ENCODE data around the gene IL22RA1.

IL22RA1 gene

DNA sequence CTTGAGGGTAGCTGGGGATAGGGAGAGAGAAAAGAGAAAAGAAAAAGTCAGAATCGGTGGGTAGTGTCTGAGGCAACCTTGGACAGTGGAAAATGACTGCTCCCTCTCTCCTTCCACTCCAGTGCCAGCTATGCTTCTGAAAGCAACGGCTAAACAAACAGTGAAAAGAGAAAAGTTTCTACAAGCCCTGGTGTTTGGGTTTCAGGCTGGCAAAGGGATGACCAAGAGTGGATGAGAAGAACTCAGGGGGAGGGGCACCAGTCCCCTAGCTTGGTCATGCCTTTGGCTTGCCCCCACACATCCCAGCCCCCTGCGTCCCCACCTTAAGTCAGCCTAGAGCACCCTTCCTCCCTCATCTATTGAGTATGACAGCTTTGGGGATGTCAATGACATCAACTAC is 8.6 kb downstream of the IL22RA1 start:
- no peak for DNase-seq

DNA sequence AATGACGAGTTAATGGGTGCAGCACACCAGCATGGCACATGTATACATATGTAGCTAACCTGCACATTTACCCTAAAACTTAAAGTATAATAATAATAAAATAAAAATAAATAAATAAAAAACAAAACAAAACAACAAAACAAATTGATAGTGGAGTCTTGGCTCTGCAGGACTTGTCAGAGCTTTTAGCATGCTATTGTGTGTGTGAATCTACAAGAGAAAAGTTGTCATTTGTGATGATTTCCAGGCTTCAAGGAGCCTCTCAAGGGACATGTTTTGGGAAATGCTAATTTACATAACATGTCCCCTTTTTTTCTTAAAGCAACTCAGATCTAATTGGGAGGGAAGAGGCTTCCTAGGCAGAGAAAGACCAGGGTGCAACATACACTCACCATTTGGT is 9.1 kb downstream of the IL22RA1 start:
- no peak for DNase-seq

DNA sequence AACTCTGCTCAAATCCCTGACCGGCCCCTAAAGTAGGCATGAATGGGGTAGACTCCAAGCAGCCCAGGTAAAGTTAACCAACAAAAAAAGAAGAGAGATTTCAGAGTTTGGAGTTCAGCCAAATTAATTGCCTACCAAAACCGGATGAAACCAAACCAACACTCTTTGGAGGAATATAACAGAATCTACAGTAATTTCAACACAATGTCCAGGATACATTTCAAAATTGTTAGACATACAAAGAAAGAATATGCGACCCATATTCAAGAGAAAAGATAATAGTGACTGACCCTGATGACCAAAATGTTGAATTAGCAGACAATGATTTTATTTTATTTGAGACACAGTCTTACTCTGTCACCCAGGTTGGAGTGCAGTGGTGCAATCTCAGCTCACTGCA is 12.6 kb downstream of the IL22RA1 start:
- DNase-seq = no peak

DNA sequence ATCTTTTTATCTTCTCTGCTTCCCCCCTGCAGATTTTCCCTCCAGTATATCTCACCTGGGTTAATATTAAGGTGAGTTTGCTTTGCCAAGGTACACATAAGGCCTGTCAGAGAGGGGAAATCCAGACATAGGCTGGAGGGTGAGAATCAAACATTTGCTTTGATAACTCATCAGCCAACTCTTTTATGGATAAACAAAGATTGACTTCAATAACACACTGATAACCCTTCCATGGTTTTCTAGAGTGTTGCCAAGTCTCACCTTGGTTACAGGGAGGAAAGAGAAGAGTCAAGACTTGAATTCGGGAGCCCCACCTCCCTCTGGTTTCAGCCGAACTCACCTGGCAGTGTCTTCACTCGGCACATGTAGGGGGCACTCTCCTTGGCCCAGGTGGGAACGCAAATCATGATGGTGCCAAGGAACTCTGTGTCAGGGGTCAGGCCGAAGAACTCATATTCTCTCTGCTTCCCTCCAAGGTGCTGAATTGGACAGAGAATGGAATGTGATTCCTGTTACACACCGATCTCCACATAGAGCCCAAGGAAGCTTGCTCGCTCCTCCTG is 15.1 kb downstream of the IL22RA1 start:
- no peak for DNase-seq

GRCh38 chr1:24127134-24127800 is 15.7 kb downstream of the IL22RA1 start:
- DNase-seq = no peak

GRCh38 chr1:24126672-24127023 is 16.3 kb downstream of the IL22RA1 start:
- no peak for DNase-seq

DNA sequence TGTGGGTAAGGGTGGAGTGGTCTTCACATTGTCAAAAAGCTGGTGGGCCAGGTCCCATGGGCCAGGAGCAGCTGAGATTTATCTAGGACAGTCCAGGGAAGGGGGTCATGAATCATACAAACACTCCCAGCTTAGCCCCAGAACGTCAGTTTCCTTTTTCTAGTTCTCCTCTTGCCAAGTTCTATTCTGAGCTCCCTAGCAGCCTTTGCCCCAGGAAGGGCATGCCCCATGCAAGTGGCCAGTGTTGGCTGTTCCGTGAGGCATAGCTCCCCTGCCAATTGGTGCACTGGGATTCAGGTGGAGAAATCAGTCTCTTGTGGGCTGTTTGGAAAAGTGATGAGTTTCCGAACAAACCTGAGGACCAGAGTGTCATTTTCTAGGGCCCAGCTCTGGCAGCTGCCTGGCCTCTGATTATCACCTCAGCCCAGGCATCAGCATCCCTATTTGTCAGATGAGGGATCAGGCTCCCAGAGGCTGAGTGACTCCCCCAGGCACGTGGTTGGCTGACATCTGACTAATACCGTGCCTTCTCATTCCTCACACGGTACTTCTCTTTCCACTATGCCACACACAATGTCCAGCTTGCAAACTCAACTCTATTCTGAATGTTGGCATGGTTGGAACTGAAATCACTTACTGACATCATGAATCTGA is 16.8 kb downstream of the IL22RA1 start:
- no peak for DNase-seq

GRCh38 chr1:24125456-24125855 is 17.5 kb downstream of the IL22RA1 start:
- DNase-seq = no peak

GRCh38 chr1:24124980-24125379 is 18.0 kb downstream of the IL22RA1 start:
- DNase-seq = no peak

DNA sequence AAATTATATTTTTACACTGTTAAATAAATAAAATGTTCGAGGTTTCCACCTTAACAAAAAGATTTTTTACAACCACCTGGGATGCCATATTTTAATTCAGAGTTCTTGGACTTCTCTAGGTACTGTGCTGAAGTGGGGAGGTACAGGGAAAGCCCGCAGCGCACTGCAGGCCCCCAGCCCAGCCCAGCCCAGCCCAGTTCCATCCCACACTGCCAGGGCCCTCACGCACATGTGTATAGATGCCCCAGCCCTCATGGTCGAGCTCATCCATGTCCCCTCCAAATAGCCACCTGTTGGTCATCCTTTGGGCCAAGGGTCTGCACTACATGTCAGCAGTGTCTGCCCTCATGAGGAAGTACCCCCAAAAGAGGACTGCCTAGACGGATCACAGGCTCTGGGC is 19.3 kb downstream of the IL22RA1 start:
- DNase-seq = no peak

DNA sequence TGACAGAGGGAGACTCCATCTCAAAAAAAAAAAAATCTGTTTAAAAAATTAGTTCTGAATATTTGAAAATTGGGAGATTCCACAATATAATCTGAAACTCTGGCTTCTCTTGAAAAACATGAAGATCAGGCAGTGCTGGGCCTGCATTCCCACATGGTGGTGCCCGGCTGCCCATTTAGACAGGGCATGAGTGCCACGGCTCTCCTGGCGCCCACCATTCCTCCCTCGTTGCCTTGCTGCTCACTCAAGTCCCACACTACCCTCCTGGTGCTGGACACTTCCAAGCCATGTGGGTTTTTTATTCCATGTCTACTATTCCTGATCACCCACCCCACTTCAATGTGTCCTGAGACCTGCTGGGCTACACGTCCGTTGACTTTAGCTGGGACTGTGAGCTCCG is 20.2 kb downstream of the IL22RA1 start:
- no peak for DNase-seq

- no peak for DNase-seq
Observed at GRCh38 chr1:24121406-24121805, 21.5 kb downstream of the IL22RA1 start.

- no peak for DNase-seq
Observed at GRCh38 chr1:24120965-24121364, 22.0 kb downstream of the IL22RA1 start.

DNA sequence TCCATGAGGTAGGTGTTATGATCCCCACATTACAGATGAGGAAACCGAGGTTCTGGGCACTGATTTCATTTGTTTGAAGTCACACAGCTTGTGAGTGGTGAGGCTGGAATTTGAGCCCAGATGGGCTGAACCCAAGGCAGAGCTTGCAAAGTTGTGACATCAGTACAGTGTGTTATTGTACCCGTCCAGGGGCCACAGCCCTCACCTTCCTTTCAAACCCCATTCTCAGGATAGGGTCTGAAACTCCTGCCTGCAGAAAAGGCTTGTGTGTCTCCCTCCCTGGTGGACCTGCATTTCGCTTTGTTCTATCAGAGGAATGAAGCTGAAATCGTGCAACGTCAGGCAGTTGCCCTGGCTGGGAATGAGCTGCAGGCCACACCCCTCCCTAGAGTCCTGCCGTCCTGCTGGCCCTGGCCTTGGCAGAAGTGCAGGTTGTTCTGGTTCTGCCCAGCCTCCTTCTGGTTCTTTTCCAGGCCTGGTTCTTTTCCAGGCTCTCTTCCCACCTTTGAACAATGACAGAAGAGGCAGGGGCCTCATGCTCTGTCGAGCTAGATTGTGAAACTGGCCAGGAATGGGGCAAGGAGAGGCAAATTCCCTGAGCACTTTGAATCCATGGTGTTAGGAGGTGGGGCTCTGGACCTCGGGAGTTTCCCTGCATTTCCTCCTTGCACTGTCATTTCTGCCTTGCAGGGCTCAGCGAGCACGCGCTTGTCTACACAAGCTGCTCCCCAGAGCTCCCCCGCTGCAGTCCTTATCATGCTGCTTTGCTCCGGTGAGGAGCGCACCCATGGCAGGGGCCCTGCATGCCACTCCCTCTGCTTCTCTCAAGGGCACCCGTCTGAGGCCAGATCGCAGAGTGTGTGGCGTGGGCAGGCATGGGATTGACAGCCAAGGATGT is 22.8 kb downstream of the IL22RA1 start:
- no peak for DNase-seq

- DNase-seq = no peak
Observed at GRCh38 chr1:24119489-24119858, 23.5 kb downstream of the IL22RA1 start.

DNA sequence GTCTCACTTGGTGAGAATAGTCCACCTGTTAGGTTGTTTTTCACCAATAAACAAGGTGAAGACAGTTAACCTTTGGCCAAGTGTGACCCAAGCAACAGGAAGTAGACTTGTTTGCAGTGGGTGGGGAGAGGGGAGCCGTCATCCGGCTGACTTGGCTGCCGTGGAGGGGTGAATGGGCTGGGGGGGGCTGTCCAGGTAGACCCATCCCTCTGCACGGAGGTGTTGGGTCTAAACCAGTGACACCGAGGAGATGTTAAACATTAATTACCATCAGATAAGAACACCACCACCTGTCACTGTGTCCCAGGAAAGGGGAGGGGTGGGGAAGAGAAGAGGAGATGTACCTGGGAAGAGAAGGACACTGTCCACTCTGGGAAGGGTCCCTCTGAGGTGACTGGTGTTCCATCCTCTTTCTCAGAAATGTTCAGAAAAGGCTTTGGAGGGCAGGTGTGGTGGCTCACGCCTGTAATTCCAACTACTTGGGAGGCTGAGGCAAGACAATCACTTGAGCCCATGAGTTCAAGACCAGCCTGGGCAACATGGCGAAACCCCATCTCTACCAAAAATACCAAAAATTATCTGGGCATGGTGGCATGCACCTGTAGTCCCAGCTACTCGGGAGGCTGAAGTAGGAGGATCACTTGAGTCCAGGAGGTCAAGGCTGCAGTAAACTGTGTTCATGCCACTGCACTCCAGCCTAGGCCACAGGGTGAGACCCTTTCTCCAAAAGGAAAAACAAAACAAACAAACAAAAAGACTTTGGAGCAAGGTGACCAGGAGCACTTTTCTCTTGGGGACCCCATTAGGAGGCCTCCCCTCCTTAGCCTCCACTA is 24.3 kb downstream of the IL22RA1 start:
- no peak for DNase-seq

DNA sequence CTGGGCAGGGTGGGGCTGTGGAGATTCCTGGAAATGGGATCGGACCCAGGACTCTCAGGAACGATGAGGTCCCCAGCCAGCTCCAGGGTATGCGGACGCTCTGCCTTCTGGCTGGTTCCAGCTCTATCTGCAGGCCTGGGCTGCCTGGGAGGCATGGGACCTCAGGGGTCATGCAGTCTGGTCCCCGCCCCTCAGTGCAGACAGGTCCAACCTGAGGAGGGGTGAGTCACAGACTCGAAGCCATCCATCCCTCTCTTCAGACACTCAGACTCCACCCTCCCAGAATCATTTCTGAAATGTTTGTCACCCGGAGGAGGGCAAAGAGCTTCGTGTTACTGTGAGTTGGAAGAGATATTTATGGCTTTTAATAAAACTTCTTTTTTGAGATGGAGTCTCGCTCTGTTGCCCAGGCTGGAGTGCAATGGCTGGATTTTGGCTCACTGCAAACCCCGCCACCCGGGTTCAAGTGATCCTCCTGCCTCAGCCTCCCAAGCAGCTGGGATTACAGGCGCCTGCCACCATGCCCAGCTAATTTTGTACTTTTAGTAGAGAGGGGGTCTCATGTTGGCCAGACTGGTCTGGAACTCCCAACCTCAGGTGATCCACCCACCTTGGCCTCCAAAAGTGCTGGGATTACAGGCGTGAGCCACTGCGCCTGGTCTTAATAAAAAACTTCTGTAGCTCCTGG is 25.1 kb downstream of the IL22RA1 start:
- no peak for DNase-seq

- DNase-seq = no peak
Observed at GRCh38 chr1:24117132-24117531, 25.8 kb downstream of the IL22RA1 start.

DNA sequence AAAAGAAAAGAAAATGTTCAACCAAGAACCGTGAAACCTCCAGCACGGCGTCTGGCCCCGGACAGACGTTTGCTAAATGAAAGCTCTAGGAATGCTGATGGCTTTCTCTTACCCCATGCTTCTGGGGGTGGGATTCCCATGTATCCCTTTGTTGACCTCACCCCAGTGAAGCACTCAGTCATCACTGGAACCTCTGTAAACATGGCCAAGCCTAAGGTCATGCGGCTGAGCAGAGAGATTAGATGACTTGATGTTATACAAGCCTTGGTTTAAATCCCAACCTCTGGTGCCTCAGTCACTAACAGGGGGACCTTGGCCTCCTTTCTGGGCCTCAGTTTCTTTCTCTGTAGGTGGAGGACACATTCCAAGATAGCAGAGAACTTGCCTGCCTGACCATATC is 28.2 kb downstream of the IL22RA1 start:
- DNase-seq = no peak

GRCh38 chr1:24113641-24114033 is 29.3 kb downstream of the IL22RA1 start:
- DNase-seq = no peak

- peak; percentile 16 for DNase-seq
Observed at GRCh38 chr1:24111996-24112779, 30.8 kb downstream of the IL22RA1 start, which contains the start of gene MYOM3. Gene MYOM3, minus strand, starts transcription at chr1:24112135. Its CDS starts 3,499 bp downstream, at chr1:24108636.

Measured in CD4-positive, alpha-beta T cell treated with Interleukin-4 for 4 hours (primary cell).